ENCODE data around the gene ACAA2.

Gene ACAA2

DNA sequence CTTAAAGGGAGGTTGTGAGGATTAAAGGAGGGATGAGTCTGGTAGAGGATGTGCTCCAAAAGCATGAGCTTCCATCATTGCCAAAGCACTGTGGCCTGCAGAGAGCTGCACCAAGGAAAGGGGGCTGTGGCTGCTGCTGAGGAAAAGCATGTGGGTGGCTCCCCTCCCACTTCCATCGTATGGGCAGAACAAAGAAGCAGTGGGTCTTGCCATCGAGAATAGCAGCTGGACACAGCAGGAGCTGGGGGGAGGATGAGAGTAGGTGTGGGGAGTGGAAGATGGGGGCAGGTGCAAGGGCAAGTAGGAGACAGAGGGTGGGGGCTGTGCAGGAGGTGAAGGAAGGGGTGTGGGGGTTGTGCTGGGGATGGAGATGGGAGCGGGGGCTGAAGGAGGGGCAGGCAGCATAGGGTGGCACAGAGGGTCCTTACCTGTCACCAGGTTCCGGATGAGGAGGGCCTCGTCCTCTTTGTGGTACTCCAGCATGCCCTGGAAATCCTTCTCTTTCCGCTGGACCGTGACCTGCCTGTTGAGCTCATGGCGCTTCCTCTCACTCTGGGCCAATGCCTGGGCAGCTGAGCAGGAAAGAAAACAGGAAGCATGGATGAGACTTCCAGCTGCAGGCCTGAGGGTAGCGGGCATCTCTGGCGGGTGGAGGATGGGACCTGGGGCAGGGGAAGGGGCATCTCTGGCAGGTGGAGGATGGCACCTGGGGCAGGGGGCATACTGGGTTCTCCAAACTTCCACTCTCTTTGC lies 33.6 kb upstream of the ACAA2 start:
- Histone ChIP-seq H3K4me3 (ENCODE audit: low read depth, low read length) (no peak overlapping the region), H3K27me3 (no peaks in the 10 kb centered on the region), H3K9me3 (no peaks in the 10 kb centered on the region), H3K36me3 (no peaks in the 10 kb centered on the region), H3K4me1 (no peaks in the 10 kb centered on the region)
- no peak for DNase-seq
- TF ChIP-seq, protein P1, sequence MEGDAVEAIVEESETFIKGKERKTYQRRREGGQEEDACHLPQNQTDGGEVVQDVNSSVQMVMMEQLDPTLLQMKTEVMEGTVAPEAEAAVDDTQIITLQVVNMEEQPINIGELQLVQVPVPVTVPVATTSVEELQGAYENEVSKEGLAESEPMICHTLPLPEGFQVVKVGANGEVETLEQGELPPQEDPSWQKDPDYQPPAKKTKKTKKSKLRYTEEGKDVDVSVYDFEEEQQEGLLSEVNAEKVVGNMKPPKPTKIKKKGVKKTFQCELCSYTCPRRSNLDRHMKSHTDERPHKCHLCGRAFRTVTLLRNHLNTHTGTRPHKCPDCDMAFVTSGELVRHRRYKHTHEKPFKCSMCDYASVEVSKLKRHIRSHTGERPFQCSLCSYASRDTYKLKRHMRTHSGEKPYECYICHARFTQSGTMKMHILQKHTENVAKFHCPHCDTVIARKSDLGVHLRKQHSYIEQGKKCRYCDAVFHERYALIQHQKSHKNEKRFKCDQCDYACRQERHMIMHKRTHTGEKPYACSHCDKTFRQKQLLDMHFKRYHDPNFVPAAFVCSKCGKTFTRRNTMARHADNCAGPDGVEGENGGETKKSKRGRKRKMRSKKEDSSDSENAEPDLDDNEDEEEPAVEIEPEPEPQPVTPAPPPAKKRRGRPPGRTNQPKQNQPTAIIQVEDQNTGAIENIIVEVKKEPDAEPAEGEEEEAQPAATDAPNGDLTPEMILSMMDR (IDR thresholded peaks at IDR 0.05; ENCODE audit: low read depth, low read length) = no peak

GRCh38 chr18:49846361-49846662 lies 33.0 kb upstream of the ACAA2 start:
- Histone ChIP-seq H3K4me3 (ENCODE audit: low read depth, low read length) (no peak overlapping the region), H3K27me3 (no peaks in the 10 kb centered on the region), H3K4me1 (no peaks in the 10 kb centered on the region), H3K36me3 (no peaks in the 10 kb centered on the region), H3K9me3 (no peaks in the 10 kb centered on the region)
- TF ChIP-seq, protein P1 (IDR thresholded peaks at IDR 0.05; ENCODE audit: low read depth, low read length) = no peak
- no peak for DNase-seq

GRCh38 chr18:49845629-49846360 lies 32.5 kb upstream of the ACAA2 start:
- Histone ChIP-seq H3K36me3 (no peaks in the 10 kb centered on the region), H3K4me3 (ENCODE audit: low read depth, low read length) (no peak overlapping the region), H3K9me3 (no peaks in the 10 kb centered on the region), H3K4me1 (no peaks in the 10 kb centered on the region), H3K27me3 (no peaks in the 10 kb centered on the region)
- no peak for DNase-seq
- TF ChIP-seq, protein P1 (IDR thresholded peaks at IDR 0.05; ENCODE audit: low read depth, low read length) = no peak

GRCh38 chr18:49844903-49845302 lies 31.6 kb upstream of the ACAA2 start:
- Histone ChIP-seq H3K9me3 (no peaks in the 10 kb centered on the region), H3K27me3 (no peaks in the 10 kb centered on the region), H3K4me1 (no peaks in the 10 kb centered on the region), H3K4me3 (ENCODE audit: low read depth, low read length) (no peak overlapping the region), H3K36me3 (no peaks in the 10 kb centered on the region)
- DNase-seq = no peak
- TF ChIP-seq, protein P1 (IDR thresholded peaks at IDR 0.05; ENCODE audit: low read depth, low read length) = no peak

GRCh38 chr18:49843778-49844625 lies 30.7 kb upstream of the ACAA2 start:
- TF ChIP-seq, protein P1 (IDR thresholded peaks at IDR 0.05; ENCODE audit: low read depth, low read length) = no peak
- Histone ChIP-seq H3K36me3 (no peaks in the 10 kb centered on the region), H3K4me1 (no peaks in the 10 kb centered on the region), H3K4me3 (ENCODE audit: low read depth, low read length) (no peak overlapping the region), H3K9me3 (no peaks in the 10 kb centered on the region), H3K27me3 (no peaks in the 10 kb centered on the region)
- no peak for DNase-seq

Data from BE2C (cell line).